HS-27A (cell line): ENCODE data around the gene STPG3.
"Not testable (repeated sequence)": the region's sequence is repeated elsewhere in the genome, so short reads cannot be mapped to it uniquely, and the experiment has no call there.

ENCODE experiments used
- DNase-seq: peaks from one replicate; pipeline ENCODE4 v3.0.0-alpha.2; 2012; ENCODE audit warnings: low read depth, missing footprints

STPG3 gene

GRCh38 chr9:137234055-137234697 is 16.9 kb upstream of the STPG3 start:
- DNase-seq, result no peak

DNA sequence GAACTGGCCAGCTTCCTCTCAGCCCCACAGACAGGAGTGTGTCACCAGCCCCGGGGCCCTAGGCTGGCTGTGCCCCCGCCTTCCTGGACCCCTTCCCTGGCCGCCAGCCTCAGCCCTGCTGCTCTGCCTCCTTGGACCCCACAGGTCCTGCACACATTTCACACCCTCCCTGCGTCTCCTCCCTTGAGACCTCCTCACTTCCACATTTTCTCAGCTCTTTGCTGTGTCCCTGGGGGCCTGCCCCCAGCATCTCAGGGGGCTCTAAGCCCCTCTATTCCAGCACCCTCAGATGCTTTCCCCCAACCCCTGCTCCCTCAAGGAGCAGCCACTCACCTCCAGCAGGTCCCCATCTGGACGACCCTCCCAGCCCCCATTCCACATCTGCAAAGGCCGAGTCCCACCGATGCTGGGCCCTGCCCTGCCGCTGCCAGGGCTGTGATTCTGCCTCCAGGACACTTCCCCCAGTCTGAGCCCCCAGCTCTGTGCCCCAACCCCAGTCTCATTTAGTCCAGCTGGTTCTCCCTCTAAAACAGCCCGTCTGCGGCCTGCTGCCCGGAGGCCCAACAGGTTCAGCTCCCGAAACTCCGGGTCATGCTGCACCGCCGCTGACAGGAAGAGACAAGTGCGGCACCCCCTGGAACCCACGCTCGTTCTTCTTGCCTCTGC is 16.2 kb upstream of the STPG3 start:
- DNase-seq, result no peak

DNA sequence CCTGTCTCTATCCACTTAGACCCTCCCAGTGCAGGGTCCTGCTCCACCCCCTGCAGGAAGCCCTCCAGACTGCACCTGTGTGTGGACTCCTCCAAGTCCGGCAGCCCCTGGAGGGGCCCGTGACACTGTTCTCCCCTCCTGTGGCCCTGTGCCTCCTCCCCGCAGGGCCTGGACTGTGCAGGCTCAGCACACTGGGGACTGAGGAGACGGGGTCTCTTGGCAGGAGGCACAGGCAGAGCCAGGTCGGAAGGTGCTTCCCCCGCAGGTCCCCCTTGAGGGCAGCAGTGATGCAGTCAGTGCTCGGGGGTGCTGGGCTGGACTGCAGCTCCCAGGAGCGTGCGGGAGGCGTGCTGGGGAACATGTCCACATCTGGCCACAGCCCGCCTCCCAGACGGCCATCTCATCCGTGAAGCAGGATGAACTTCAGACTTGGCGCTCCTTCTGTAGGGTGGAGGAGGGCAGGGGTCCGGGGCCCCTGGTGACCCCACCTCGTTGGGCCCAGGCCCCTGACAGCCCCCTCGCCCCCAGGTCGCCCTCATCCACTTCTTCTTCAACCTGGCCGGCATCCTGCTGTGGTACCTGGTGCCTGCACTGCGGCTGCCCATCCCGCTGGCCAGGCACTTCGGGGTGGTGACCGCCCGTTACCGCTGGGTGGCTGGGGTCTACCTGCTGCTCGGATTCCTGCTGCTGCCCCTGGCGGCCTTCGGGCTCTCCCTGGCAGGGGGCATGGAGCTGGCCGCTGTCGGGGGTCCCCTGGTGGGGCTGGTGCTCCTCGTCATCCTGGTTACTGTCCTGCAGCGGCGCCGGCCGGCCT is 15.5 kb upstream of the STPG3 start:
- DNase-seq, result no peak

DNA sequence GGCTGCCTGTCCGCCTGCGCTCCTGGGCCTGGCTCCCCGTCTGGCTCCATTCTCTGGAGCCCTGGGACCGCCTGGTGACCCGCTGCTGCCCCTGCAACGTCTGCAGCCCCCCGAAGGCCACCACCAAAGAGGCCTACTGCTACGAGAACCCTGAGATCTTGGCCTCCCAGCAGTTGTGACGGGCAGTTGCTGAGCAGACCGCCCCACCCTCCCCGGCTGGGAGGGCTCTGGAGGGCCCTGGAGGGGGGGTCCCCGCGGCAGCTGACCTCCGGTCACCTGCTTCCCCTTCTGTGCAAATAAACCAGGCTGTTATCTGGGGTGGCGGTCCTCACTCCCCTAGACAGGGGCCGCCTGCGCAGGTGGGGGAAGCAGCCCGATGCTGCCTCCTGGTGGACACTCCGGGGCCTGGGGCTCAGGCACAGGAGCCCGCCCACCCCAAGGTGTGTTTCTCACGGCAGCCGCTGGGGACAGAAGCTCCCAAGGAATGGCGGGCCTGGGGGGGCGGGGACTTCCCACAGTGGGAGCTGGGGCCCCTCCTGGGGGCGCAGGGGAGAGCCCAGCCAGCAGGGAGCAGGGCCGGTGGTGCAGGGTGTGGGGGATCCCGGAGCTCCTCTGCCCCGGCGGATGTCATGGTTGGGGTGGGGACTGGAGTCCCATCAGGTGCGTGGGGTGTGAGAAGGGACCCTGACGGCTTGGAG is 14.7 kb upstream of the STPG3 start:
- no peak for DNase-seq

GRCh38 chr9:137236936-137237421 is 14.1 kb upstream of the STPG3 start:
- no peak for DNase-seq

DNA sequence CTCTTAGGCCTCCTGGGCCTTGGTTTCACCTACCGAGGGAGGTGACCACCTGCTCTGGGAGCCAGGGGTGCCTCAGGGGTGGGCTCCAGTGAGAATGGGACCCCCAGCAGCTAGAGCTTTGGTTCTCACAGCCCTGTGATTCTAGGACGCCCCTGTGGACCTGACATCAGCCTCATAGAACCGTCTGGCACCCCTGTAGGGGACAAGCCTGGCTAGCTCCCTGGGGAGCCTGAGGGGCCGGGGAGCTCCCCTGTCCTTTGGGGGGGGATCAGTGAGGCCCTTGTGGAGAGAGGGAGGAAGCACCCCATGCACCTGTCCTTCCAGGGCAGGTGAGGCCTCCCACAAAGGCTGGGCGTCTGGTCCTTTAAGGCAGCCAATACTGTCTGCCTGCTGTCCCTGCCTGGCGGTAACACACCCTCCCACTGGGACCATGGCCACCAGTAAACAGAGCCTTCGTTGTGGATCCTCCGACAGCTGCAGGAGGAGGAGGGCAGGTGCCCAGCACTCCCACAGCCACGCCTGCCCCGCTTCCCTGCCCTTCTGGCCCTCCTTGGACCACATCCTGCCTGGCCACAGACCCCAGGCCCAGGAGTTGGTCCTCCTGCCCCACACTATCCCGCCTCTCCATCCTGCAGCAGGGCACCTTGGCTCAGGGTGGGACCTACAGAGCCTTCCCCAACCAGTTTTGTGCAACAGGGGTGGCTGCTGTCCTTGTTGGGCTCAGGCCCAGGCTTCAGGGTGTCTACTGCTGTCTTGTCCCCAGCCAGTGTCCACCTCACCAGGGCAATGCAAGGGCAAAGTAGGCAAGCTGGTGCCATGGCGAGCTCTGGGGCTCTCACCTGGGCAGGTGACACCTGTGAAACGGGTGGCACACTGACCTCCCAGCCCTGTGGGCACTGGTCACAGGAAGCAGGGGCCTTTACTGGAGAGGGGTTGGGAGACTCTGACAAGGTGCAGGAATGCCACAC is 13.0 kb upstream of the STPG3 start:
- no peak for DNase-seq

- DNase-seq, result not testable (repeated sequence)
Observed at GRCh38 chr9:137239541-137240200, 11.4 kb upstream of the STPG3 start.

- peak; percentile 40 for DNase-seq
Observed at GRCh38 chr9:137240318-137240840, 10.7 kb upstream of the STPG3 start.

- DNase-seq, result peak; percentile 96
Observed at GRCh38 chr9:137240841-137241489, 10.1 kb upstream of the STPG3 start, which contains the start of gene TUBB4B. TUBB4B (plus strand) TSS chr9:137241287; CDS start chr9:137241361, 74 bp downstream.

GRCh38 chr9:137241490-137242268 is 9.4 kb upstream of the STPG3 start:
- no peak for DNase-seq

GRCh38 chr9:137242269-137243203 is 8.6 kb upstream of the STPG3 start:
- DNase-seq, result no peak

DNA sequence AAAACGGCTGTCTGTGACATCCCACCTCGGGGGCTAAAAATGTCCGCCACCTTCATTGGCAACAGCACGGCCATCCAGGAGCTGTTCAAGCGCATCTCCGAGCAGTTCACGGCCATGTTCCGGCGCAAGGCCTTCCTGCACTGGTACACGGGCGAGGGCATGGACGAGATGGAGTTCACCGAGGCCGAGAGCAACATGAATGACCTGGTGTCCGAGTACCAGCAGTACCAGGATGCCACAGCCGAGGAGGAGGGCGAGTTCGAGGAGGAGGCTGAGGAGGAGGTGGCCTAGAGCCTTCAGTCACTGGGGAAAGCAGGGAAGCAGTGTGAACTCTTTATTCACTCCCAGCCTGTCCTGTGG is 7.8 kb upstream of the STPG3 start:
- not testable (repeated sequence) for DNase-seq

DNA sequence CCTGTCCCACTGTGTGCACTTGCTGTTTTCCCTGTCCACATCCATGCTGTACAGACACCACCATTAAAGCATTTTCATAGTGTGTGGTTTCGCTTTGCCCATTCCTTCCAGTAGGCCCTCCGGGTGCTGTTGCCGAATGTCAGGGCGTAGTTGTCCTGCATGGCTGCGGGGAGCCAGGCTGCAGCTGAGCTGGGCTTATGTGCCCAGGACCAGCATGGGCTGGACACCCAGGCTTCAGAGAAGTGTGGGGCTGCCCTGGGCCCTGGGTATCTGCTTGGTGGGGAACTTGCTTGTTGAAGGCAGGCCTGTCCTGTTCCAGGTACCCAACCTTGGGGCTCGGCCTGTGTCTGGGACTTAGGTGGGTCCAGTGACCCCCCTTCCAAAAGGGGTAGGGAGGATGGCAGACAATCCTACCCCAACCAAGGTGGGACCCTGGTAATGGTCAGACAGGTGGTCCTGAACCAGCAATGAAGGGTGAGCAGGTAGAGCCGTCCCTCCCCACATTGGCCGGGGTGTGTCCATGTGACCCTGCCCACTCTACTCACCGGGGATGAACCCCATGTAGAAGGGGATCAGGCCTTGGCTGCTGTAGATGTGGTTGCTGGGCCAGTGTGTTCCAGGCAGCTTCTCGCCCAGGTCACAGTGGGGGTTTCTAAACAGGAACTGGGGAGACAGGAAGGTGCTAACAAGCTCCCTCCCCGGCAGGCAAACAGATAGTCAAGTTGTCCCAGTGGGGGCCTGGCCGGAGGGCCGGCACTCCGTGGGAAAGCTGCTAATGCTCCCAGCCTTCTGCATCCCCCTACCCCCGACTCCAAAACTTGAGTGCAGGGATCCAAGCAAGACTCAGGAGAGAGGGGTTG is 7.2 kb upstream of the STPG3 start:
- no peak for DNase-seq

GRCh38 chr9:137244486-137245449 is 6.3 kb upstream of the STPG3 start:
- no peak for DNase-seq
